HG03558 (cell line): ENCODE results near the gene RDH5.

Experiments
- ATAC-seq: cut with Tn5 transposase; IDR thresholded peaks from one replicate; pipeline ENCODE4 v1.9.1; 2021; ENCODE audit warnings: moderate number of reproducible peaks; ENCODE audit not compliant: unreplicated experiment; ENCODE audit errors: extremely low read depth

RDH5 gene

GRCh38 chr12:55720071-55720564 is at the start of gene RDH5:
Gene RDH5, plus strand, starts transcription at chr12:55720393. Its CDS starts 792 bp downstream, at chr12:55721185.
- ATAC-seq, result no peak

GRCh38 chr12:55671746-55672145 is 48.4 kb upstream of the RDH5 start:
- ATAC-seq, result no peak

GRCh38 chr12:55673638-55674037 is 46.6 kb upstream of the RDH5 start:
- peak; percentile 96 for ATAC-seq

GRCh38 chr12:55675666-55676065 is 44.5 kb upstream of the RDH5 start:
- no peak for ATAC-seq

- ATAC-seq, result no peak
These were observed 43.5 kb upstream of the RDH5 start for GRCh38 chr12:55676707-55677106.

GRCh38 chr12:55679691-55680090 is 40.5 kb upstream of the RDH5 start:
- no peak for ATAC-seq

- no peak for ATAC-seq
These were observed 38.8 kb upstream of the RDH5 start for GRCh38 chr12:55681142-55682077.

- ATAC-seq, result no peak
These were observed 38.0 kb upstream of the RDH5 start for GRCh38 chr12:55682087-55682796.

GRCh38 chr12:55683676-55684075 is 36.5 kb upstream of the RDH5 start:
- ATAC-seq, result no peak

GRCh38 chr12:55684761-55685370 is 35.3 kb upstream of the RDH5 start:
- ATAC-seq, result no peak

GRCh38 chr12:55685671-55686070 is 34.5 kb upstream of the RDH5 start:
- ATAC-seq, result no peak

GRCh38 chr12:55686366-55687010 is 33.7 kb upstream of the RDH5 start:
- no peak for ATAC-seq

GRCh38 chr12:55687746-55688145 is 32.4 kb upstream of the RDH5 start:
- ATAC-seq, result no peak

GRCh38 chr12:55688716-55689655 is 31.2 kb upstream of the RDH5 start:
- no peak for ATAC-seq

GRCh38 chr12:55692631-55693322 is 27.4 kb upstream of the RDH5 start:
- ATAC-seq, result no peak

GRCh38 chr12:55693323-55694187 is 26.6 kb upstream of the RDH5 start:
- no peak for ATAC-seq

GRCh38 chr12:55694188-55694515 is 26.0 kb upstream of the RDH5 start:
- no peak for ATAC-seq

GRCh38 chr12:55694651-55695050 is 25.5 kb upstream of the RDH5 start:
- ATAC-seq, result no peak
